Effector memory CD4-positive, alpha-beta T cell (primary cell): ENCODE measurements around the gene IL13RA2.

Experiments used
- DNase-seq, 3 donors: peaks; one replicate each; pipeline ENCODE4 v3.0.0-alpha.2; 2020
- H3K27ac ChIP-seq: 2 replicates; pipeline ENCODE4 v1.7.0; 2013; ENCODE audit warnings: mild to moderate bottlenecking, low read length, moderate library complexity; ENCODE audit not compliant: insufficient read depth, poor library complexity, severe bottlenecking
- H3K27me3 ChIP-seq: replicated peaks from 2 replicates; pipeline ENCODE4 v1.7.0; 2013; ENCODE audit warnings: mild to moderate bottlenecking, low read length; ENCODE audit not compliant: insufficient read depth, control insufficient read depth, poor library complexity, severe bottlenecking
- H3K36me3 ChIP-seq: 2 replicates; pipeline ENCODE4 v1.7.0; 2013; ENCODE audit warnings: mild to moderate bottlenecking, low read length, moderate library complexity; ENCODE audit not compliant: control insufficient read depth, insufficient read depth
- H3K4me1 ChIP-seq: 2 replicates; pipeline ENCODE4 v1.7.0; 2013; ENCODE audit warnings: low read length, mild to moderate bottlenecking; ENCODE audit not compliant: control insufficient read depth, insufficient read depth, poor library complexity, severe bottlenecking
- H3K4me3 ChIP-seq: 2 replicates; pipeline ENCODE4 v1.7.0; 2013; ENCODE audit warnings: low read length, low read depth, mild to moderate bottlenecking; ENCODE audit not compliant: insufficient read depth, poor library complexity, severe bottlenecking
- H3K9me3 ChIP-seq: 2 replicates; pipeline ENCODE4 v1.7.0; 2013; ENCODE audit warnings: mild to moderate bottlenecking, low read length, moderate library complexity; ENCODE audit not compliant: control insufficient read depth

Gene IL13RA2

DNA sequence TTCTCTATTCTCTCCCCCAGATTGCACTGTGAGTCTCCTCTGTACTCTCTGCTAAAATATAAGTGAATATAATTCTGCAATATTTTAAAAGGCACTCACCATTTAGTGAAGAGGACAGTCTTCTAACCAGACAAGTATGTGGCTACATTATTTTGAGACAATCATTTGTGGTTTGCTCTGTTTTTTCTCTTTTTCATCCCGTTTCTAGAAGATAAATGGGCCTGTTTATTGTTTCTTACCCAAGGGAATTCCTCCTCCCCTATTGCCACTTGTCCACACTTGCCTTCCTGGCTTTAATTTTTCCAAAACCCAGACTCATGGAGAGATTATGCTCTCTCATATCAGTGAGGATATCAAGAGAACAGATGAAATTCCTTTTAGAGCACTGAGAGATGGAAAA is 18.6 kb upstream of the IL13RA2 start:
- Histone ChIP-seq H3K9me3 (no peaks in the 10 kb centered on the region), H3K27ac (no peak overlapping the region), H3K36me3 (no peaks in the 10 kb centered on the region), H3K27me3 (no peaks in the 10 kb centered on the region), H3K4me3 (no peak overlapping the region), H3K4me1 (no peaks in the 10 kb centered on the region)
- DNase-seq = no peak

DNA sequence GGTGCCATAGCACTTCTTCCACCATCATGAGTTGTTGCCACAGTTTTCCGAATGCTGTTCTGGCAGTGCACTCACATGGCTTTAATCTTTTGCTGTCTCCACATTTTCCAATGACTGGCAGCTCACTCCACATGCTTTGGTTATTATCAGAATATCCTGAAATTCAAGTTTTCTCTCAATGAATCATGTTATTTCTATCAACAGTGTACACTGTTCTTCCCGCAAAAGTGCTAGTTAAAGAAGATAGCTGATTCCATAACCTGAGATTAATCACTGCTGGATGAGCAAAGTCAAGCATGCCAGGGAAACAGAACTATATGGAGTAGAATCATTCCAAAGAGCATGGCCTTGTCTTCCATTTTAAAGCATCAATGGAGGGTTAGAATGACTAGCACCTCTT is 14.6 kb upstream of the IL13RA2 start:
- H3K4me1 ChIP-seq = no peaks in the 10 kb centered on the region
- no peaks in the 10 kb centered on the region for H3K36me3 ChIP-seq
- no peak for DNase-seq
- H3K27me3 ChIP-seq = no peaks in the 10 kb centered on the region
- H3K9me3 ChIP-seq = no peaks in the 10 kb centered on the region
- no peak overlapping the region for H3K27ac ChIP-seq
- H3K4me3 ChIP-seq = no peak overlapping the region

DNA sequence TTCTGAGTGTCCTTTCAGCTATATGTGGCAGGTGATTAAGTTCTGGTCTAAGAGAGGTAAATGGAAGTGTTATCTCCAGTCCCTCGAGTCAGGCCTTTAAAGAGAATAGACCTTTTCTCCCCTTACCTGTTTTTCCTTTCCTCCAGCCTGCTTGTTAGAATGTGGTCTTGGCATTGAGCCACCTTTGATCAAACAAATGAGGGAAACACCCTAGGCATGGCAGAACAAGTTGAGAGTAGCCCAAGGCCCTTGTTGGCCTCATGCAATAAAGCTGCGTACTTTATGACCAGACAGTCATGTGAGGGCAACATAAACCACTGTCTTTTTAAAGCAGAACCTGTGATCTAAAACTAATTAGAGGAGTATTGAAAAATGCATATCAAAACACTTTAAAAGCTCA is 13.2 kb upstream of the IL13RA2 start:
- no peaks in the 10 kb centered on the region for H3K9me3 ChIP-seq
- H3K4me3 ChIP-seq = no peak overlapping the region
- no peaks in the 10 kb centered on the region for H3K4me1 ChIP-seq
- H3K27ac ChIP-seq = no peak overlapping the region
- DNase-seq = no peak
- no peaks in the 10 kb centered on the region for H3K27me3 ChIP-seq
- H3K36me3 ChIP-seq = no peaks in the 10 kb centered on the region

DNA sequence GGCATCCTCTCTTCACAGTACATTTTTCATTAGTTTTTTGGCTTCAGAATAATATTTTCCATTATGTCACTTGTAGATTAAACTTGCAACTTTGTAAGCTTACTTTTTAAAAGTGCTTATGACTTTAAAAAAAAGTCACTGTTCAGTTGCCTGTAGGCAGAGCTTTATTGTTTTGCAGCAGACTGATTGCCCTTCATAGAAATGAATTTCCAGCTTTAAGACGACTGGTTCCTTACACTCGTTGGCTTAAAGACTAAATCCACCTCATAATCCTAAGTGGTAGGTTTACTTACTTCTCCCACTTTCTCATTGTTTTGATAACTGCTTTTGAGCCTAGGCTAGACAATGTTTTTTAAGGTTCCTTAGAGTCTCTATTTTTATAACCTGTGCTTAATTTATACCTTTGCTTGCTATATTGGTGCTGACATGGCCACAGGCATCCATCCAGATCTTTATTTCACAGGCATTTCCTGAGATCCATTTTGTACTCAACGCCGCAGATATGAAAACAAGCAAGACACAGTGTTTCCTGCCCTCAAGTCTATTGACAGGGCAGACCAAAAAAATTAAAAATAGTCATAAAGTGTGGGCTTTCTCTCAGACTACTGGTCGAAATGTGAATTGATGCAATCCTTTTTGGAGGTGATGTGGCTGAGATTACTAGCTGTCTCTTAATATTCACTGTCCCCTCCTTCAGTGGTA is 12.6 kb upstream of the IL13RA2 start:
- H3K36me3 ChIP-seq = no peaks in the 10 kb centered on the region
- no peak overlapping the region for H3K27ac ChIP-seq
- DNase-seq = no peak
- H3K9me3 ChIP-seq = no peaks in the 10 kb centered on the region
- no peaks in the 10 kb centered on the region for H3K4me1 ChIP-seq
- H3K4me3 ChIP-seq = no peak overlapping the region
- H3K27me3 ChIP-seq = no peaks in the 10 kb centered on the region

DNA sequence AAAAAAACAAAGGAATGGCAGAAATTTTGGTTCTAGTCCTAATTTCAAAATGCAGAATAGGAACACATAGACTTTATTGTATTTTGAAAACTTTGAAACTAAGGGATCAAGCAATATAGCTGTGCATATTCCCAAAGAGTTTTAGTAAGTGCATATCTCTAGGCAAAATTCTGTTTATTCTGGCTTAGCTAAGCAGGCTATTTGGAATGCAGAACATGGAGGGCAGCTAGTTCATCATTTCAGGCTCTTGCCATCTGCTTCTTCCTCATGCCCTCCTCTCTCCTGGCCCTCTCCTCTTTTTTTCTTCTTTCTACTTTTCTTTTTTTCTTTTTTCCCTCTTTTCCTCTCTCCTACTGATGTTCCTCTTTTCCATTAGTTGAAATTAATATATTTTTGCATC is 12.0 kb upstream of the IL13RA2 start:
- DNase-seq = no peak
- no peak overlapping the region for H3K4me3 ChIP-seq
- no peaks in the 10 kb centered on the region for H3K27me3 ChIP-seq
- H3K36me3 ChIP-seq = no peaks in the 10 kb centered on the region
- H3K4me1 ChIP-seq = no peaks in the 10 kb centered on the region
- H3K9me3 ChIP-seq = no peaks in the 10 kb centered on the region
- no peak overlapping the region for H3K27ac ChIP-seq

DNA sequence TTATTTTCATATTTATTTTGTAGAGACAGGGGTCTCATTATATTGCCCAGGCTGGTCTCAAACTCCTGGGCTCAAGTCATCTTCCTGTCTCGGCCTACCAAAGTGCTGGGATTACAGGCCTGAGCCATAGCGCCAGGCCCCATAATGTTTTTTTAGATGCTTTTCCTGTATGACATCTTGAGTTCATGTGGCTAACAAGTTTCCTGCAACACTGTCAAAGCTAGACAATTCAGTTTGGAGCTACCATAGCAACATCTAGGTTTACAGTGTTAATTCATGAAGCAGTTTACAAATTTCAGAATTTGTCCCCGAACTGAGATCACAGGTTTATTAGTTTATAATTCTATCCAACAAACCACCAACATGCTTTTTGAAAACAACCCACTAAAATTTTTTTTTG is 6.4 kb upstream of the IL13RA2 start:
- Histone ChIP-seq H3K27ac (no peak overlapping the region), H3K4me1 (no peaks in the 10 kb centered on the region), H3K4me3 (no peak overlapping the region), H3K9me3 (no peaks in the 10 kb centered on the region), H3K27me3 (no peaks in the 10 kb centered on the region), H3K36me3 (no peaks in the 10 kb centered on the region)
- no peak for DNase-seq

DNA sequence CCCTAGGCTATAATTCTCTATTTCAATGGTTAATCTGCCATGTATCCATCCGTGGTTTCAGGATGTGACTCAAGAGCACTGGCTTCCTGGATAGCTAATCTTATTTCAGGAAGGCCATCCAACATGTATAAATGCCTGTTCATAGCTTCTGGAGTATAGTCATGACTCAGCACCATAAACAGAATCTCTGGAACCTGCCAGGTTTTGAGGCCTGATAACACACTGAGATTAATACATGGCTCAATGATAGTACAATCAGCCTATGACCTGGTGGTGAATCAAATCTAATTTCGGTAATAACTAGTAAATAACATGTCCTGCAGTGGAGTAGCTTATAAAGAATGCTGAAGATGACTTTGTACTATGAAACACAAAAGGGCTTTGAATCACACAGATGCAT is 5.7 kb upstream of the IL13RA2 start:
- Histone ChIP-seq H3K27me3 (no peaks in the 10 kb centered on the region), H3K9me3 (no peaks in the 10 kb centered on the region), H3K4me3 (no peak overlapping the region), H3K27ac (no peak overlapping the region), H3K4me1 (no peaks in the 10 kb centered on the region), H3K36me3 (no peaks in the 10 kb centered on the region)
- DNase-seq = no peak

DNA sequence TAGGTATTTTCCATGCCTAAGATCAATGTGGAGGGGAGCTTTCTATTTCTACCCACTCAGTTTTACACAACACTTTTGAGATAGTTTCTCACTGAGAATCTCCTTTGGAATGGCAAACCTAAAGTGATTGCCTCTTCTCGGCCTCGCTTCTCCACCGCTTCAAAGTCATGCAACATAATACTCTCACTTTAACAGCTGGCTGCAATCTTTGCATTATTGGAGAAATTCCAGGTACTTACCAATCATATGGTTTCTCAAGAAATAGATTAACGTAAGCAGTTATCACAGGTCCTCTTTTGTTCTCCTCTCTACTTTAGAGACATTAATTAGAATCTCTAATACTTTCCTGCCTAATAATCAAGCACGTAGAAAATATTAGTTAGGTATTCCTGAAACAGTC is 3.7 kb upstream of the IL13RA2 start:
- no peak overlapping the region for H3K4me3 ChIP-seq
- H3K27ac ChIP-seq = no peak overlapping the region
- no peak for DNase-seq

DNA sequence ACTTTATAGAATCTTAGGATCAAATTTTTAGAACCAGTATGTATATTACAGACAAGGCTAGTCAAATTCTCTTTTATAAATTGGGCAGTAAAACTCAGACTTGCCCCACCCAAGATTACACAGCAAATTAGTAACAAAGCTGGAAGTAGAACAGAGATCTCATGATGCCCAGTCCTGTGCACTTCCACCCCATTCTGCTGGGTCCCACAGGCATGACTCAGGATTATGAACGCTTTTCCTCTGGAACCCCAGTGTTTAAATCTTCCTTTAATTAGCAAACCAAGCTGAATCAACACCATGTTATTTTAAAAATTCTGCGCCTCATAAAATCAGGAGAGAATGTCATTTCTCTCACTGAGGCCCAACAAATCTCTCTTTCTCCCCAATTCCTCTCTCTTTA is 1.5 kb upstream of the IL13RA2 start:
- Histone ChIP-seq H3K27me3 (no peaks in the 10 kb centered on the region), H3K4me3 (no peak overlapping the region), H3K27ac (no peak overlapping the region), H3K36me3 (no peaks in the 10 kb centered on the region), H3K4me1 (no peaks in the 10 kb centered on the region), H3K9me3 (no peaks in the 10 kb centered on the region)
- DNase-seq = no peak

More for the DNA sequence above, 3.7 kb upstream of the IL13RA2 start:
- no peaks in the 10 kb centered on the region for H3K36me3 ChIP-seq
- no peaks in the 10 kb centered on the region for H3K4me1 ChIP-seq
- no peaks in the 10 kb centered on the region for H3K9me3 ChIP-seq
- no peaks in the 10 kb centered on the region for H3K27me3 ChIP-seq

DNA sequence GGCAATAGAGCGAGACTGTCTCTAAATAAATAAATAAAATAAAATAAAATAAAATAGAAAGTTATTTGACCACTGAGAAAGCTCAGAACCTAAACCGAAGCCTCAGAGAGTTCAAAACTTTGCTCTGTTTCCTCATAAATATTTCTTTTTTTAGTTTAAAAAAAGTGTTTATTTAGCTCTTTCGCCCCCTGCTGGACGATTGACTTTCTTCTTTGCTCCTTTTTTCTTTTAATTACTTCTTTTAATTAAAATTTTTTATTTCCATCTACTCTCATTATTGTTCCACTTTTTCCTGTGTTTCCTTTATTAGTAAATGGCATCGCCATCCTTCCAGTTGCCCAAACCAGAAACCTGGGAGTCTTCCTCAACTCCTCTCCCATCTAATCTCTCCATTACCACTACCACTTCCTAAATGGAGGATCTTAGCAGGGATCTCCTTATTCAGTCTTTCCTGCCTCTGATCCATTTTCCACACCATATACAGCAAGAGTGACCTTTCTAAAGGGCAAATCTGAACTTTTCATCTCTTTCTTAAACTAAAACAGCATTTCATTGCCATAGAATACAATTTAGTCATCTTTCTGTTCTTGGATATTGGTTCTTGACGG is 728 bp upstream of the IL13RA2 start:
- Histone ChIP-seq H3K4me1 (no peaks in the 10 kb centered on the region), H3K4me3 (no peak overlapping the region), H3K27ac (no peak overlapping the region), H3K36me3 (no peaks in the 10 kb centered on the region), H3K9me3 (no peaks in the 10 kb centered on the region), H3K27me3 (no peaks in the 10 kb centered on the region)
- no peak for DNase-seq
